HL-60 (cell line): ENCODE measurements around the gene FAM171A1.

Experiments used
- DNase-seq, 2 experiments: peaks; one replicate each; pipeline ENCODE4 v3.0.0-alpha.2; 2010 to 2020; ENCODE audit warnings: low read depth in 1 of 2, low spot score in 1 of 2
- H3K27ac ChIP-seq: fragments of 250-450 bp; sonication (Bioruptor Pico); replicated peaks from 2 replicates; pipeline ENCODE4 v1.5.1; 2020; ENCODE audit warnings: mild to moderate bottlenecking, moderate library complexity
- H3K27me3 ChIP-seq: fragments of 250-450 bp; sonication (Bioruptor Pico); 2 replicates; pipeline ENCODE4 v1.5.1; 2021; ENCODE audit warnings: mild to moderate bottlenecking, moderate library complexity; ENCODE audit not compliant: insufficient read depth, poor library complexity, severe bottlenecking
- H3K4me3 ChIP-seq: replicated peaks from 2 replicates; pipeline ENCODE4 v1.5.1; 2011; ENCODE audit warnings: mild to moderate bottlenecking, control low read depth, low read length; ENCODE audit not compliant: insufficient read depth
- GABPA ChIP-seq: IDR thresholded peaks from 2 replicates; pipeline ENCODE4 v1.6.1; 2012; ENCODE audit warnings: low read depth
- POLR2AphosphoS5 ChIP-seq: IDR thresholded peaks from 2 replicates; pipeline ENCODE4 v1.6.1; 2012; ENCODE audit warnings: low read depth
- SPI1 ChIP-seq: IDR thresholded peaks from 2 replicates; pipeline ENCODE4 v1.6.1; 2012; ENCODE audit warnings: low read depth, mild to moderate bottlenecking, borderline replicate concordance
- TF ChIP-seq, protein P1 (sequence below): IDR thresholded peaks from one replicate; pipeline ENCODE4 v1.5.1; 2011; ENCODE audit warnings: low read length, control low read depth, inconsistent platforms; ENCODE audit not compliant: insufficient read depth
- TF ChIP-seq, protein P2 (sequence below): IDR thresholded peaks from 2 replicates; pipeline ENCODE4 v1.6.1; 2012; ENCODE audit warnings: low read depth; ENCODE audit not compliant: insufficient replicate concordance

FAM171A1 gene

DNA sequence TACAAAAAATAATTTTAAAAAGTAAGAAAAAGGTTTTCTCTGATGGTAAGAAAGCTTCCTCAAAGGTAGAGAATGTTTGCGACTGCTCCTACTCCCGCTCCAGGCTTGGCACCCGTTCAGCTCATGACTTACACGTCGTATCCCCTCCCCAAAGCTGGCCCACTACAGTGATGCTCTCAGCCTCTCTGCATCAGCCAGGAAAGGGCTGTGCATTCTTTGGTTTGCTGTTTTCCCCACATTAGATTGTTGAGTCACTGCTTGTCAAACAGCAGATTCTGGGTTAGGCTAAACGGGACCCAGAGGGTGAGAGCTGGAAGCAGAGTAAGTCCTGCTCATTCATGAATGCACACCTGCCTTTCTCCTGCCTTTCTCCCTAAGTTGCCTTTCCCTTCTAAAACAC lies 147.9 kb downstream of the FAM171A1 start:
- no peak overlapping the region for H3K4me3 ChIP-seq
- no peak overlapping the region for H3K27ac ChIP-seq
- H3K27me3 ChIP-seq: no peaks in the 10 kb centered on the region
- TF ChIP-seq, protein P1, sequence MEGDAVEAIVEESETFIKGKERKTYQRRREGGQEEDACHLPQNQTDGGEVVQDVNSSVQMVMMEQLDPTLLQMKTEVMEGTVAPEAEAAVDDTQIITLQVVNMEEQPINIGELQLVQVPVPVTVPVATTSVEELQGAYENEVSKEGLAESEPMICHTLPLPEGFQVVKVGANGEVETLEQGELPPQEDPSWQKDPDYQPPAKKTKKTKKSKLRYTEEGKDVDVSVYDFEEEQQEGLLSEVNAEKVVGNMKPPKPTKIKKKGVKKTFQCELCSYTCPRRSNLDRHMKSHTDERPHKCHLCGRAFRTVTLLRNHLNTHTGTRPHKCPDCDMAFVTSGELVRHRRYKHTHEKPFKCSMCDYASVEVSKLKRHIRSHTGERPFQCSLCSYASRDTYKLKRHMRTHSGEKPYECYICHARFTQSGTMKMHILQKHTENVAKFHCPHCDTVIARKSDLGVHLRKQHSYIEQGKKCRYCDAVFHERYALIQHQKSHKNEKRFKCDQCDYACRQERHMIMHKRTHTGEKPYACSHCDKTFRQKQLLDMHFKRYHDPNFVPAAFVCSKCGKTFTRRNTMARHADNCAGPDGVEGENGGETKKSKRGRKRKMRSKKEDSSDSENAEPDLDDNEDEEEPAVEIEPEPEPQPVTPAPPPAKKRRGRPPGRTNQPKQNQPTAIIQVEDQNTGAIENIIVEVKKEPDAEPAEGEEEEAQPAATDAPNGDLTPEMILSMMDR: no peak
- no peak for TF ChIP-seq GABPA
- no peak for TF ChIP-seq SPI1
- TF ChIP-seq POLR2AphosphoS5: no peak
- TF ChIP-seq, protein P2, sequence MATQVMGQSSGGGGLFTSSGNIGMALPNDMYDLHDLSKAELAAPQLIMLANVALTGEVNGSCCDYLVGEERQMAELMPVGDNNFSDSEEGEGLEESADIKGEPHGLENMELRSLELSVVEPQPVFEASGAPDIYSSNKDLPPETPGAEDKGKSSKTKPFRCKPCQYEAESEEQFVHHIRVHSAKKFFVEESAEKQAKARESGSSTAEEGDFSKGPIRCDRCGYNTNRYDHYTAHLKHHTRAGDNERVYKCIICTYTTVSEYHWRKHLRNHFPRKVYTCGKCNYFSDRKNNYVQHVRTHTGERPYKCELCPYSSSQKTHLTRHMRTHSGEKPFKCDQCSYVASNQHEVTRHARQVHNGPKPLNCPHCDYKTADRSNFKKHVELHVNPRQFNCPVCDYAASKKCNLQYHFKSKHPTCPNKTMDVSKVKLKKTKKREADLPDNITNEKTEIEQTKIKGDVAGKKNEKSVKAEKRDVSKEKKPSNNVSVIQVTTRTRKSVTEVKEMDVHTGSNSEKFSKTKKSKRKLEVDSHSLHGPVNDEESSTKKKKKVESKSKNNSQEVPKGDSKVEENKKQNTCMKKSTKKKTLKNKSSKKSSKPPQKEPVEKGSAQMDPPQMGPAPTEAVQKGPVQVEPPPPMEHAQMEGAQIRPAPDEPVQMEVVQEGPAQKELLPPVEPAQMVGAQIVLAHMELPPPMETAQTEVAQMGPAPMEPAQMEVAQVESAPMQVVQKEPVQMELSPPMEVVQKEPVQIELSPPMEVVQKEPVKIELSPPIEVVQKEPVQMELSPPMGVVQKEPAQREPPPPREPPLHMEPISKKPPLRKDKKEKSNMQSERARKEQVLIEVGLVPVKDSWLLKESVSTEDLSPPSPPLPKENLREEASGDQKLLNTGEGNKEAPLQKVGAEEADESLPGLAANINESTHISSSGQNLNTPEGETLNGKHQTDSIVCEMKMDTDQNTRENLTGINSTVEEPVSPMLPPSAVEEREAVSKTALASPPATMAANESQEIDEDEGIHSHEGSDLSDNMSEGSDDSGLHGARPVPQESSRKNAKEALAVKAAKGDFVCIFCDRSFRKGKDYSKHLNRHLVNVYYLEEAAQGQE: no peak
- no peak for DNase-seq

DNA sequence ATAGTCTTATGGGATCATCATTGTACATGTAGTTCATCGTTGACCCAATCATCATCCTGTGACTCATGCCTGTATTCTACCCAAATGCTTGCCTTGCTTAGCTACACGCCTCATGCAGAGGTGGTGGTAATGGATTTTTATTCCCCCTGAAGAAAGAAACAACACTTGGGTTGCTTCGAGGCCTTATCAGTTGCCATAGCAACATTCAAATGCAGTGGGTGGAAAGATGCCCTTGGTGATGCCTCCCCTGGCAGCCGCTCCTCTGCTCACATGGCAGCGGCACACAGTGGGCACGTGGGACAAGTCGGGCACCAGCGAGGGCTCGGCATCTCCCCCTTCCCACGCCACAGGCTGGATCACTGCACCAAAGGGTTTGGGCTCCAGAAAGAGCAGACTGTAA lies 148.6 kb downstream of the FAM171A1 start:
- Histone ChIP-seq H3K4me3 (no peak overlapping the region), H3K27me3 (no peaks in the 10 kb centered on the region), H3K27ac (no peak overlapping the region)
- DNase-seq: no peak
- no peak for TF ChIP-seq GABPA
- TF ChIP-seq, protein P1: no peak
- TF ChIP-seq SPI1: no peak
- no peak for TF ChIP-seq POLR2AphosphoS5
- TF ChIP-seq, protein P2: no peak

DNA sequence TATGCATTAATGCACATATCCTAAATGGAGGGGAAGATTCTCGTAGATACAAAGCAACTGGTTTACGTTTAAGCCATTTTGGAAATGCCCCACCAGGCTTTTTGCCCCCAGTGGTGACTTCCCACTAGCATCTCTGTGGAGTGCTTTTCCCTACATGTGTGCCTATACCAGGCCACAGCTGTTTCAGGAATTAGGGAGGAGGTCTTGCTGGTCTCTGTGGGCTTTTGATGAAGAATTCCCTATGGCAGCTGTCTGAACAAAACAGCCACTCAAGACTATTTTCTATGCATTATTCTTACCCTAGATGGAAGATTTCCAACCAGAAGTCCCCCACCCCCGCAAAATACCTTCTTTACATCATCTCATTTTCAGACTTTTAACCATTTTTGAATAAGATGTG lies 150.6 kb downstream of the FAM171A1 start:
- DNase-seq: no peak
- TF ChIP-seq SPI1: no peak
- TF ChIP-seq, protein P1: no peak
- TF ChIP-seq, protein P2: no peak
- no peak for TF ChIP-seq GABPA
- no peak for TF ChIP-seq POLR2AphosphoS5
- Histone ChIP-seq H3K27ac (no peak overlapping the region), H3K27me3 (no peaks in the 10 kb centered on the region), H3K4me3 (no peak overlapping the region)
